Keratinocyte (primary cell): ENCODE data around the gene OR7A17.

Experiments
- EZH2 ChIP-seq: IDR thresholded peaks from one replicate; pipeline ENCODE4 v1.6.1; 2012; ENCODE audit warnings: inconsistent platforms, mild to moderate bottlenecking, low read length, moderate library complexity
- TF ChIP-seq, protein P1 (sequence below), 3 experiments: IDR thresholded peaks in 1 of 3; conservative IDR thresholded peaks in 1 of 3; optimal IDR thresholded peaks in 1 of 3; 2 replicates in 2 of 3; 3 replicates in 1 of 3; pipeline versions ENCODE3 to v1.5.1; 2011; ENCODE audit warnings: low read length in 3 of 3, mild to moderate bottlenecking in 3 of 3, moderate library complexity in 2 of 3, control low read depth in 1 of 3, inconsistent platforms in 1 of 3; ENCODE audit not compliant: insufficient read depth in 2 of 3; ENCODE audit errors: extremely low read depth in 1 of 3

DNA sequence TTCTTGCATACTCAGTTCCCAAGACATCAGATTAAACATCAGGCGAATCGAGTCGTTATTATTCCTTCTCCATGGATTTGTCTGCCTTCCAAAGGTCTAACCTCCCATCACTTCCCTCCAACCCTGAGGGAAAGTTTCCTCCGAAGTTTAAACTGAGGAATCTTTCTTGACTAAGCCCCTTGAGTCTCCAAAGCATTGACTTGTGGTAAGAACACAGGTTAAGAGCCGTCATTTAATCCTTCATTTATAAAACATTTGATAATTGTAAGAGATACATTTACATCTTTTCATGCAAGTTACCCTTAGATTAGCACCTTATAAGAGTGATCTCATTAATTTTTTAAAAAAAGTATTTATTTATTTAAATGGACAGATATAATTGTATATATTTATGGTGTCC, 37.1 kb downstream of the OR7A17 start, which contains the start of gene OR7A10:
- TF ChIP-seq, protein P1, sequence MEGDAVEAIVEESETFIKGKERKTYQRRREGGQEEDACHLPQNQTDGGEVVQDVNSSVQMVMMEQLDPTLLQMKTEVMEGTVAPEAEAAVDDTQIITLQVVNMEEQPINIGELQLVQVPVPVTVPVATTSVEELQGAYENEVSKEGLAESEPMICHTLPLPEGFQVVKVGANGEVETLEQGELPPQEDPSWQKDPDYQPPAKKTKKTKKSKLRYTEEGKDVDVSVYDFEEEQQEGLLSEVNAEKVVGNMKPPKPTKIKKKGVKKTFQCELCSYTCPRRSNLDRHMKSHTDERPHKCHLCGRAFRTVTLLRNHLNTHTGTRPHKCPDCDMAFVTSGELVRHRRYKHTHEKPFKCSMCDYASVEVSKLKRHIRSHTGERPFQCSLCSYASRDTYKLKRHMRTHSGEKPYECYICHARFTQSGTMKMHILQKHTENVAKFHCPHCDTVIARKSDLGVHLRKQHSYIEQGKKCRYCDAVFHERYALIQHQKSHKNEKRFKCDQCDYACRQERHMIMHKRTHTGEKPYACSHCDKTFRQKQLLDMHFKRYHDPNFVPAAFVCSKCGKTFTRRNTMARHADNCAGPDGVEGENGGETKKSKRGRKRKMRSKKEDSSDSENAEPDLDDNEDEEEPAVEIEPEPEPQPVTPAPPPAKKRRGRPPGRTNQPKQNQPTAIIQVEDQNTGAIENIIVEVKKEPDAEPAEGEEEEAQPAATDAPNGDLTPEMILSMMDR (optimal IDR thresholded peaks at IDR 0.05 in 1 of 3, IDR thresholded peaks at IDR 0.05 in 1 of 3, conservative IDR thresholded peaks at IDR 0.05 in 1 of 3; ENCODE audit: extremely low read depth in 1 of 3, insufficient read depth in 2 of 3, low read length in 3 of 3): no peak
- no peak for TF ChIP-seq EZH2
